ENCODE data around the gene C1QTNF2. TPM values are rescaled to one million over a fixed set of nuclear protein-coding genes. Genes with fewer than 3 reads are reported as not detected.

Gene C1QTNF2
- total and polyA plus RNA-seq, 2 of the 13 experiments (the other 11 are each of a cell fraction or from before 2014, with no cell fraction given) = not detected

- TF ChIP-seq NR1H2 (CRISPR knock-in tag; IDR thresholded peaks at IDR 0.05; ENCODE audit: borderline replicate concordance, low read depth) (no peak), ZNF792 (CRISPR knock-in tag; IDR thresholded peaks at IDR 0.05) (no peak)
Observed at GRCh38 chr5:160399402-160400353, 29.3 kb upstream of the C1QTNF2 start, which contains the start of gene FAM200C (continued).

GRCh38 chr5:160398806-160399205 is 28.4 kb upstream of the C1QTNF2 start:
- Histone ChIP-seq H3K4me1 (ENCODE audit: insufficient read depth, low read length) (peaks cover 20% of the 10 kb centered on the region), H3K79me2 (ENCODE audit: insufficient read depth, low read length) (peaks cover 20% of the 10 kb centered on the region), H4K20me1 (ENCODE audit: insufficient read depth, low read length) (no peaks in the 10 kb centered on the region), H3K4me3 (replicated peaks in 1 of 3; ENCODE audit: insufficient read depth in 1 of 3, low read depth in 2 of 3, low read length in 3 of 3) (peak overlapping the region; percentile 65 to 90 (median 83); a peak in 5 of 6 replicates), H3K27me3 (ENCODE audit: control insufficient read depth in 1 of 2, insufficient read depth in 2 of 2, low read length in 2 of 2) (no peaks in the 10 kb centered on the region; a peak in 1 of 5 replicates), H3K27ac (ENCODE audit: extremely low read length, insufficient read depth, low read length) (peak overlapping the region; percentile 89), H2AFZ (ENCODE audit: low read length) (no peak overlapping the region), H3K36me3 (replicated peaks in 1 of 2; ENCODE audit: control insufficient read depth in 1 of 2, insufficient read depth in 2 of 2, low read length in 2 of 2) (peaks cover 4 to 18% of the 10 kb centered on the region in 2 experiments; a peak in 4 of 5 replicates), H3K4me2 (ENCODE audit: low read depth, low read length) (peak overlapping the region; percentile 90), H3K9me3 (ENCODE audit: low read length) (no peaks in the 10 kb centered on the region), H3K9ac (ENCODE audit: insufficient read depth, low read depth, low read length) (peak overlapping the region; percentile 95)
- no peak for DNase-seq (ENCODE audit: low spot score)
- intact Hi-C loops (cut with micrococcal nuclease; ENCODE audit: unreplicated experiment) = no loop called here
- ChIA-PET POLR2A (interaction anchor here (1.7 to 2.3 kb wide), 2 partner anchors 20 to 23 kb away, joined by 7 to 11 read pairs; partner anchors contain the start of genes PTTG1 and SLU7), CTCF (ENCODE audit: low intra/inter-chr PET ratio, low total read pairs) (no interaction called here)
- ATAC-seq = no peak
- TF ChIP-seq TOE1 (CRISPR knock-in tag; IDR thresholded peaks at IDR 0.05) = no peak
- TF ChIP-seq ZNF766 (CRISPR knock-in tag; IDR thresholded peaks at IDR 0.05; ENCODE audit: borderline replicate concordance) = no peak
- TF ChIP-seq EHMT2 (IDR thresholded peaks at IDR 0.05; ENCODE audit: borderline replicate concordance, low read depth, low read length) = no peak
- TF ChIP-seq ZNF180 (CRISPR knock-in tag; IDR thresholded peaks at IDR 0.05; ENCODE audit: borderline replicate concordance, low read depth) = no peak
- no peak for TF ChIP-seq ZNF7 (CRISPR knock-in tag; IDR thresholded peaks at IDR 0.05)
- FAIRE-seq = no peak
- 65% methylated on average over 4 of the region's 4 CpGs for WGBS (ENCODE audit: low lambda C conversion rate)
- BruUV-seq (replicated peaks) = no TSS peak
- in situ Hi-C loops (cut with HindIII; ENCODE audit: extremely low pct_ligation_motif_present, low pct_unique_long_range_greater_than_20kb) = no loop called here
